PC-3 (cell line): ENCODE results near the gene IFITM10. TPM values are rescaled to one million over a fixed set of nuclear protein-coding genes. Genes with fewer than 3 reads are reported as not detected.

Source experiments
- ATAC-seq: fragments of 200-7000 bp; cut with Tn5 transposase; 2 replicates; pipeline ENCODE4 v1.9.1; 2020; ENCODE audit warnings: mild to moderate bottlenecking, moderate library complexity
- BruUV-seq: library from RNA; stranded (reverse); fragments of 400-500 nt; replicated peaks from 2 replicates; lab custom pipeline; 2021; lab: Mats Ljungman, UMichigan
- CTCF ChIA-PET: fragments of 300-600 bp; sonication (Branson Sonifier 250); formaldehyde crosslinking; loops from one replicate; lab custom pipeline; 2022; ENCODE audit warnings: antibody characterized with exemption; lab: Charles Lee
- POLR2A ChIA-PET: fragments of 300-600 bp; sonication (Branson Sonifier 250); formaldehyde crosslinking; loops from one replicate; lab custom pipeline; 2022; ENCODE audit warnings: antibody characterized with exemption; ENCODE audit not compliant: unreplicated experiment; lab: Charles Lee
- DNase-seq: peaks from one replicate; pipeline ENCODE4 v3.0.0-alpha.2; 2015
- H2AFZ ChIP-seq: fragments of 300-600 bp; sonication (generic); 2 replicates; pipeline ENCODE4 v1.6.0; 2016; ENCODE audit warnings: antibody characterized with exemption, low read length
- H3F3A ChIP-seq: fragments of 300-600 bp; sonication (generic); one replicate; pipeline ENCODE4 v1.6.0; 2017; ENCODE audit warnings: antibody characterized with exemption, low read length, control low read depth, mild to moderate bottlenecking; ENCODE audit not compliant: unreplicated experiment
- H3K27ac ChIP-seq: fragments of 300-600 bp; sonication (generic); 2 replicates; pipeline ENCODE4 v1.5.1; 2016; ENCODE audit warnings: mild to moderate bottlenecking, low read length
- H3K27me3 ChIP-seq: fragments of 300-600 bp; sonication (generic); 2 replicates; pipeline ENCODE4 v1.6.1; 2016; ENCODE audit warnings: low read length, mixed read lengths
- H3K36me3 ChIP-seq: fragments of 300-600 bp; sonication (generic); 2 replicates; pipeline ENCODE4 v1.6.1; 2016; ENCODE audit warnings: low read depth, mixed run types, low read length, mixed read lengths
- H3K4me1 ChIP-seq: fragments of 300-600 bp; sonication (generic); 2 replicates; pipeline ENCODE4 v1.5.1; 2016; ENCODE audit warnings: low read length; ENCODE audit not compliant: insufficient read depth
- H3K4me2 ChIP-seq: fragments of 300-600 bp; sonication (generic); 2 replicates; pipeline ENCODE4 v1.6.0; 2016; ENCODE audit warnings: low read length
- H3K4me3 ChIP-seq: fragments of 300-600 bp; sonication (generic); 2 replicates; pipeline ENCODE4 v1.5.1; 2016; ENCODE audit warnings: mild to moderate bottlenecking, low read length, mixed read lengths
- H3K79me2 ChIP-seq: fragments of 300-600 bp; sonication (generic); 2 replicates; pipeline ENCODE4 v1.6.1; 2017; ENCODE audit warnings: low read length, mixed read lengths
- H3K9ac ChIP-seq: fragments of 300-600 bp; sonication (generic); 2 replicates; pipeline ENCODE4 v1.6.0; 2016; ENCODE audit warnings: mild to moderate bottlenecking, low read length
- H3K9me2 ChIP-seq: fragments of 300-600 bp; sonication (generic); replicated peaks from 2 replicates; pipeline ENCODE4 v1.6.1; 2016; ENCODE audit warnings: mixed run types, low read length, mixed read lengths
- H3K9me3 ChIP-seq: fragments of 300-600 bp; sonication (generic); 2 replicates; pipeline ENCODE4 v1.6.1; 2016; ENCODE audit warnings: low read length, mixed read lengths
- H4K20me1 ChIP-seq: fragments of 300-600 bp; sonication (generic); 2 replicates; pipeline ENCODE4 v1.6.1; 2016; ENCODE audit warnings: low read length, mixed read lengths
- EZH2 ChIP-seq: fragments of 300-600 bp; sonication (generic); IDR thresholded peaks from one replicate; pipeline ENCODE4 v1.6.1; 2017; ENCODE audit warnings: antibody characterized with exemption, mild to moderate bottlenecking, low read length; ENCODE audit not compliant: unreplicated experiment
- EZH2phosphoT487 ChIP-seq: fragments of 300-600 bp; sonication (generic); IDR thresholded peaks from 2 replicates; pipeline ENCODE4 v1.6.1; 2018; ENCODE audit warnings: mild to moderate bottlenecking, antibody characterized with exemption, low read length, borderline replicate concordance
- intact Hi-C: fragments of 100-400 bp; cut with micrococcal nuclease; formaldehyde crosslinking; loops from 2 replicates; pipeline ENCODE4 v1.9.0; 2023
- total RNA-seq: library from RNA; depleted of rRNA; stranded (reverse); fragments of >200 nt; gene quantifications from 2 replicates; pipeline ENCODE4 v1.2.3, GENCODE V29; 2014
- TF ChIP-seq, protein P1 (sequence below): fragments of 300-600 bp; sonication (generic); conservative IDR thresholded peaks from 2 replicates; pipeline ENCODE4 v1.5.1; 2017; ENCODE audit warnings: antibody characterized with exemption, low read depth, mild to moderate bottlenecking, low read length

IFITM10 gene
- total RNA-seq, 1 experiment from 2014 or later, result 1.4 TPM

DNA sequence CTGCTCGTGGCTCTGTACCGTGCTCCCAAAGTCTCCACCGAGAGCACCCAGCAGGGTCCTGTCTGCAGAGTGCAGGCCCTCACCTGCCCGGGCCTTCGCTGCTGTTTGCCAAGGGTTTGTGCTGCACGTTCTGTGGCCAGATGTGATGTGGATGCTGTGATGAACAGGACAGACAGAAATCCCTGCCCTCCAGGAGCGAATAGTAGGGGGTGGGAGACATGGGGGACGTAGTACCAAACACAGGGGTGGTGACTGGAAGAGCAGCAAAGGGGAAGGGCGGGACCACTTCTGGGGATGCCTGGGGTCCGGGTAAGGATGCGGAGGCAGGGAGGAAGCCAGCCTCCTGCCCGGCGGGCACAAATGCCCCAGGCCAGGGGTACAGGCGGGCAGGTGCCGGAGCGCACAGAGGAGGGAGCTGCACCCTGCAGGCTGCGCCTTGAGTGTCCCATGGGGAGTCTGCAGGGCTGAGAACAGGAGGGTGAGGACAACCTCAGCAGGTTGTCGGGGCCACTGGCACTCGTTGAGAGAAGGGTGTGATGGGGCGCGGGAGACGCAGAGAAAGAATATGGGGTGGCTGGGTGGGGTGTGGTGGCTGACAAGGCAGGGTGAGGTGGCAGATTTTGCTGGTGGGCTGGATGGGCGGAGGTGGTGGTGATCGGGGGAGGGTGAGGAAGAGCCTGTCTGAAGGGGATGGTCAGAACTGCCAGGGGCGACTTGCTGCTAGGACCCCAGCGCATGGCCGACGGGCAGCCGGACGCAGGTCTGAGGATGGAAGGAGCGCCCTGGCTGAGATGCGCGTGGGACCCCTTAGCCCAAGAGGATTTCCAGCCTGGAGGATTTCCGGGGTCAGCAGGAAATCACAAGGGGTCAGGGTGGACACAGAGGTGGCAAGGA is 29.7 kb upstream of the IFITM10 start:
- ChIA-PET POLR2A (no interaction called here), CTCF (no interaction called here)
- Histone ChIP-seq H3K27ac (no peak overlapping the region), H3K9me2 (no peaks in the 10 kb centered on the region), H3F3A (no peaks in the 10 kb centered on the region), H3K4me3 (no peak overlapping the region), H3K9ac (no peak overlapping the region), H3K36me3 (no peaks in the 10 kb centered on the region), H3K27me3 (no peaks in the 10 kb centered on the region), H3K4me2 (no peak overlapping the region), H3K9me3 (no peaks in the 10 kb centered on the region), H2AFZ (no peak overlapping the region), H3K79me2 (no peaks in the 10 kb centered on the region), H3K4me1 (peaks cover 23% of the 10 kb centered on the region), H4K20me1 (no peaks in the 10 kb centered on the region)
- no peak for ATAC-seq
- BruUV-seq, result no TSS peak
- intact Hi-C loops, result no loop called here
- TF ChIP-seq EZH2, result no peak
- TF ChIP-seq, protein P1, sequence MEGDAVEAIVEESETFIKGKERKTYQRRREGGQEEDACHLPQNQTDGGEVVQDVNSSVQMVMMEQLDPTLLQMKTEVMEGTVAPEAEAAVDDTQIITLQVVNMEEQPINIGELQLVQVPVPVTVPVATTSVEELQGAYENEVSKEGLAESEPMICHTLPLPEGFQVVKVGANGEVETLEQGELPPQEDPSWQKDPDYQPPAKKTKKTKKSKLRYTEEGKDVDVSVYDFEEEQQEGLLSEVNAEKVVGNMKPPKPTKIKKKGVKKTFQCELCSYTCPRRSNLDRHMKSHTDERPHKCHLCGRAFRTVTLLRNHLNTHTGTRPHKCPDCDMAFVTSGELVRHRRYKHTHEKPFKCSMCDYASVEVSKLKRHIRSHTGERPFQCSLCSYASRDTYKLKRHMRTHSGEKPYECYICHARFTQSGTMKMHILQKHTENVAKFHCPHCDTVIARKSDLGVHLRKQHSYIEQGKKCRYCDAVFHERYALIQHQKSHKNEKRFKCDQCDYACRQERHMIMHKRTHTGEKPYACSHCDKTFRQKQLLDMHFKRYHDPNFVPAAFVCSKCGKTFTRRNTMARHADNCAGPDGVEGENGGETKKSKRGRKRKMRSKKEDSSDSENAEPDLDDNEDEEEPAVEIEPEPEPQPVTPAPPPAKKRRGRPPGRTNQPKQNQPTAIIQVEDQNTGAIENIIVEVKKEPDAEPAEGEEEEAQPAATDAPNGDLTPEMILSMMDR, result no peak
- no peak for TF ChIP-seq EZH2phosphoT487
- no peak for DNase-seq

DNA sequence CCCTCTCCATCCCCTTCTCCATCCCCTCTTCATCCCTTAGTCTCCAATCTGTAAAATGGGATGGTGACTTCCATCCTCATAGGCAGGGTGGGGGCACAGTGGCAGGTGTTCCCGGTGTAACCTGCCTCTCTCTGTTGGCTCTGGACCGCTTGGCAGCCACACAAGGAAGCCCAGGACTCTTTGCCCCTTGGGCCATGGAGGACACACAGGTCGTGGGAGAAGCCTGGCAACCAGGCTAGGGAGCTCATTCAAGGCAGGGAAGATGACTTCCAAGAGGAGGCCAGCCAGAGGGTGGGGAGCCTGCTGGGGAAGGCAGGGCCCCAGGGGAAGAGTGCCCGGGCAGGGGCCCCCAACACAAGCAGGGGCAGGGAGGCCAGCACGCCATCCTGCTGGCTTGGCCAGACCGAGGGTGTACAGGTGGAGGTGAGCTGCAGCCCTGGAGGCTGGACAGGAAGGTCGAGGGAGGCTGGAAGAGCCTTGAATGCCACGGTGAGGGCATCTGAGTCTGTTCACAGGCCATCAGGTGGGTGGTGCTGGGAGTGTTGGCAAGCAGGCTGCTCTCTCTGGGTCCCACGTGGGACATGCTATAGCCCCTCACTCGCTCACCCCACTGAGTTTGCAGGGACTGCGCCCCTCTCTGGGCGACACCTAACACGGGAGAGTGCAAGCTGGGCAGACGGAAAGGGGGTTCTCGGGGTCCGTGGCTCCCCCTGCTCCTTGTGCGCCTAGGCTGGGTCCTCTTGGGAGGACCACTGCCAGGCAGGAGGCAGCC is 28.8 kb upstream of the IFITM10 start:
- POLR2A ChIA-PET, result no interaction called here
- Histone ChIP-seq H3K27ac (no peak overlapping the region), H3K4me2 (no peak overlapping the region), H3K9me2 (no peaks in the 10 kb centered on the region), H4K20me1 (no peaks in the 10 kb centered on the region), H3K9ac (no peak overlapping the region), H3F3A (no peaks in the 10 kb centered on the region), H3K79me2 (no peaks in the 10 kb centered on the region), H3K4me1 (peaks cover 23% of the 10 kb centered on the region), H3K9me3 (no peaks in the 10 kb centered on the region), H3K36me3 (no peaks in the 10 kb centered on the region), H2AFZ (no peak overlapping the region), H3K4me3 (no peak overlapping the region), H3K27me3 (no peaks in the 10 kb centered on the region)
- BruUV-seq, result no TSS peak
- no peak for ATAC-seq
- CTCF ChIA-PET, result no interaction called here
- intact Hi-C loops, result no loop called here
- DNase-seq, result no peak
- TF ChIP-seq EZH2phosphoT487 (no peak), EZH2 (no peak)
- TF ChIP-seq, protein P1, result no peak
